GM23338 (cell line): ENCODE results near the gene ADGRD1. TPM values are rescaled to one million over a fixed set of nuclear protein-coding genes. Genes with fewer than 3 reads are reported as not detected.

Experiments
- ATAC-seq: fragments of 200-7000 bp; cut with Tn5 transposase; 3 replicates; pipeline ENCODE4 v1.9.1; 2020
- DNase-seq: peaks from one replicate; pipeline ENCODE4 v3.0.0-alpha.2; 2015; ENCODE audit warnings: low spot score
- H2AFZ ChIP-seq: fragments of 200-600 bp; sonication (generic); 2 replicates; pipeline ENCODE4 v1.8.0; 2016; ENCODE audit warnings: antibody characterized with exemption, mild to moderate bottlenecking, moderate library complexity
- H3F3A ChIP-seq: fragments of 200-600 bp; sonication (generic); replicated peaks from 2 replicates; pipeline ENCODE4 v1.8.0; 2017; ENCODE audit warnings: antibody characterized with exemption, mixed run types, low read depth
- H3K27ac ChIP-seq: fragments of 200-600 bp; sonication (generic); 2 replicates; pipeline ENCODE4 v1.6.1; 2016; ENCODE audit warnings: low read depth
- H3K27me3 ChIP-seq: fragments of 200-600 bp; sonication (generic); 2 replicates; pipeline ENCODE4 v1.8.0; 2016; ENCODE audit warnings: mild to moderate bottlenecking, mixed run types, moderate library complexity; ENCODE audit not compliant: insufficient read depth
- H3K36me3 ChIP-seq: fragments of 200-600 bp; sonication (generic); 2 replicates; pipeline ENCODE4 v1.8.0; 2016; ENCODE audit warnings: mild to moderate bottlenecking; ENCODE audit not compliant: insufficient read depth
- H3K4me1 ChIP-seq: fragments of 200-600 bp; sonication (generic); 2 replicates; pipeline ENCODE4 v1.8.0; 2016; ENCODE audit warnings: mild to moderate bottlenecking, moderate library complexity; ENCODE audit not compliant: insufficient read depth
- H3K4me2 ChIP-seq: fragments of 200-600 bp; sonication (generic); 2 replicates; pipeline ENCODE4 v1.7.1; 2017; ENCODE audit warnings: mixed run types
- H3K4me3 ChIP-seq: fragments of 200-600 bp; sonication (generic); 2 replicates; pipeline ENCODE4 v1.6.1; 2016; ENCODE audit warnings: mixed run types
- H3K79me2 ChIP-seq: fragments of 200-600 bp; sonication (generic); replicated peaks from 2 replicates; pipeline ENCODE4 v1.8.0; 2017; ENCODE audit warnings: mild to moderate bottlenecking; ENCODE audit not compliant: insufficient read depth
- H3K9me2 ChIP-seq: fragments of 200-600 bp; sonication (generic); 2 replicates; pipeline ENCODE4 v1.8.0; 2017; ENCODE audit not compliant: insufficient read depth
- H4K20me1 ChIP-seq: fragments of 200-600 bp; sonication (generic); replicated peaks from 2 replicates; pipeline ENCODE4 v1.8.0; 2017; ENCODE audit warnings: mild to moderate bottlenecking; ENCODE audit not compliant: insufficient read depth
- H3K27ac Mint-ChIP-seq: 2 replicates; pipeline ENCODE4 v1.8.0; 2020; ENCODE audit warnings: inconsistent platforms, mild to moderate bottlenecking, moderate library complexity, mixed read lengths
- H3K27me3 Mint-ChIP-seq: 3 replicates; pipeline ENCODE4 v1.8.0; 2022; ENCODE audit warnings: low read depth, mild to moderate bottlenecking, moderate library complexity, mixed read lengths, inconsistent platforms; ENCODE audit not compliant: insufficient read depth, poor library complexity
- H3K36me3 Mint-ChIP-seq: 3 replicates; pipeline ENCODE4 v1.8.0; 2021; ENCODE audit warnings: low read depth, mild to moderate bottlenecking, inconsistent platforms, moderate library complexity, mixed read lengths
- H3K4me1 Mint-ChIP-seq: 3 replicates; pipeline ENCODE4 v1.8.0; 2020; ENCODE audit warnings: mild to moderate bottlenecking, inconsistent platforms, mixed read lengths
- H3K4me3 Mint-ChIP-seq: 3 replicates; pipeline ENCODE4 v1.8.0; 2021; ENCODE audit warnings: moderate library complexity, mild to moderate bottlenecking, inconsistent platforms, mixed read lengths
- H3K9me3 Mint-ChIP-seq: 3 replicates; pipeline ENCODE4 v1.8.0; 2020; ENCODE audit warnings: moderate library complexity, mild to moderate bottlenecking, inconsistent platforms, mixed read lengths
- CREB1 ChIP-seq: fragments of 250-450 bp; sonication (Bioruptor Pico); IDR thresholded peaks from 2 replicates; pipeline ENCODE4 v1.5.0; 2020; ENCODE audit warnings: low read depth, mild to moderate bottlenecking, moderate library complexity
- EZH2 ChIP-seq: fragments of 200-600 bp; sonication (generic); IDR thresholded peaks from one replicate; pipeline ENCODE4 v1.8.0; 2017; ENCODE audit warnings: antibody characterized with exemption, mild to moderate bottlenecking, low read depth; ENCODE audit not compliant: unreplicated experiment
- EZH2phosphoT487 ChIP-seq: fragments of 200-600 bp; sonication (generic); IDR thresholded peaks from one replicate; pipeline ENCODE4 v1.8.1; 2018; ENCODE audit warnings: antibody characterized with exemption; ENCODE audit not compliant: unreplicated experiment
- JUNB ChIP-seq: IDR thresholded peaks from one replicate; pipeline ENCODE4 v1.6.1; 2016; ENCODE audit warnings: antibody characterized with exemption; ENCODE audit not compliant: unreplicated experiment
- NANOG ChIP-seq: IDR thresholded peaks from 2 replicates; pipeline ENCODE4 v1.6.1; 2016; ENCODE audit warnings: antibody characterized with exemption, borderline replicate concordance
- POLR2AphosphoS5 ChIP-seq: IDR thresholded peaks from 2 replicates; pipeline ENCODE4 v1.6.1; 2016; ENCODE audit warnings: antibody characterized with exemption, low read depth
- REST ChIP-seq: IDR thresholded peaks from one replicate; pipeline ENCODE4 v1.6.1; 2018; ENCODE audit warnings: antibody characterized with exemption; ENCODE audit not compliant: unreplicated experiment
- STAT1 ChIP-seq: IDR thresholded peaks from one replicate; pipeline ENCODE4 v1.6.1; 2016; ENCODE audit warnings: antibody characterized with exemption; ENCODE audit not compliant: unreplicated experiment
- ZNF114 ChIP-seq: fragments of 250-450 bp; sonication (Bioruptor Pico); IDR thresholded peaks from 2 replicates; pipeline ENCODE4 v1.5.0; 2020; ENCODE audit warnings: mild to moderate bottlenecking, moderate library complexity
- ZNF331 ChIP-seq: fragments of 250-450 bp; sonication (Bioruptor Pico); IDR thresholded peaks from 2 replicates; pipeline ENCODE4 v1.5.0; 2020; ENCODE audit warnings: low read depth, mild to moderate bottlenecking, moderate library complexity
- ZNF462 ChIP-seq: fragments of 250-450 bp; sonication (Bioruptor Pico); IDR thresholded peaks from 2 replicates; pipeline ENCODE4 v1.5.0; 2020; ENCODE audit warnings: mild to moderate bottlenecking, moderate library complexity
- polyA plus RNA-seq: library from polyadenylated mRNA; unstranded; fragments of >200 nt; fragmentation: Nextera tagmentation; extraction: Ambion mirVana; gene quantifications from 2 replicates; pipeline ENCODE4 v1.2.1, GENCODE V29; 2016
- total RNA-seq: library from RNA; depleted of rRNA; stranded (reverse); fragments of >200 nt; shearing (Covaris generic); gene quantifications from 2 replicates; pipeline ENCODE4 v1.2.3, GENCODE V29; 2014
- TF ChIP-seq, protein P1 (sequence below), 2 experiments: fragments of 200-600 bp in 1 of 2; sonication (generic) in 1 of 2; conservative IDR thresholded peaks; 2 replicates each; pipeline versions ENCODE4 v1.5.1 to v1.6.1; 2016 to 2017; ENCODE audit warnings: antibody characterized with exemption in 2 of 2, low read depth in 2 of 2, mild to moderate bottlenecking in 2 of 2, moderate library complexity in 1 of 2
- TF ChIP-seq, protein P2 (sequence below): IDR thresholded peaks from 2 replicates; pipeline ENCODE4 v1.6.1; 2016; ENCODE audit warnings: antibody characterized with exemption

Gene ADGRD1
- total and polyA plus RNA-seq, 2 experiments from 2014 or later, result 1.4 TPM; not detected in 1

- no peaks in the 10 kb centered on the region for H3K9me3 Mint-ChIP-seq
- no peaks in the 10 kb centered on the region for H3K36me3 Mint-ChIP-seq
- H4K20me1 ChIP-seq, result no peaks in the 10 kb centered on the region
- TF ChIP-seq JUNB (no peak), EZH2phosphoT487 (no peak), EZH2 (no peak), ZNF331 (no peak), ZNF114 (no peak), CREB1 (CRISPR knock-in tag) (no peak), NANOG (no peak), STAT1 (no peak), POLR2AphosphoS5 (no peak), REST (no peak), ZNF462 (CRISPR knock-in tag) (no peak)
- TF ChIP-seq, protein P1, sequence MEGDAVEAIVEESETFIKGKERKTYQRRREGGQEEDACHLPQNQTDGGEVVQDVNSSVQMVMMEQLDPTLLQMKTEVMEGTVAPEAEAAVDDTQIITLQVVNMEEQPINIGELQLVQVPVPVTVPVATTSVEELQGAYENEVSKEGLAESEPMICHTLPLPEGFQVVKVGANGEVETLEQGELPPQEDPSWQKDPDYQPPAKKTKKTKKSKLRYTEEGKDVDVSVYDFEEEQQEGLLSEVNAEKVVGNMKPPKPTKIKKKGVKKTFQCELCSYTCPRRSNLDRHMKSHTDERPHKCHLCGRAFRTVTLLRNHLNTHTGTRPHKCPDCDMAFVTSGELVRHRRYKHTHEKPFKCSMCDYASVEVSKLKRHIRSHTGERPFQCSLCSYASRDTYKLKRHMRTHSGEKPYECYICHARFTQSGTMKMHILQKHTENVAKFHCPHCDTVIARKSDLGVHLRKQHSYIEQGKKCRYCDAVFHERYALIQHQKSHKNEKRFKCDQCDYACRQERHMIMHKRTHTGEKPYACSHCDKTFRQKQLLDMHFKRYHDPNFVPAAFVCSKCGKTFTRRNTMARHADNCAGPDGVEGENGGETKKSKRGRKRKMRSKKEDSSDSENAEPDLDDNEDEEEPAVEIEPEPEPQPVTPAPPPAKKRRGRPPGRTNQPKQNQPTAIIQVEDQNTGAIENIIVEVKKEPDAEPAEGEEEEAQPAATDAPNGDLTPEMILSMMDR (conservative IDR thresholded peaks at IDR 0.05; ENCODE audit: low read depth in 2 of 2), result no peak
- TF ChIP-seq, protein P2, sequence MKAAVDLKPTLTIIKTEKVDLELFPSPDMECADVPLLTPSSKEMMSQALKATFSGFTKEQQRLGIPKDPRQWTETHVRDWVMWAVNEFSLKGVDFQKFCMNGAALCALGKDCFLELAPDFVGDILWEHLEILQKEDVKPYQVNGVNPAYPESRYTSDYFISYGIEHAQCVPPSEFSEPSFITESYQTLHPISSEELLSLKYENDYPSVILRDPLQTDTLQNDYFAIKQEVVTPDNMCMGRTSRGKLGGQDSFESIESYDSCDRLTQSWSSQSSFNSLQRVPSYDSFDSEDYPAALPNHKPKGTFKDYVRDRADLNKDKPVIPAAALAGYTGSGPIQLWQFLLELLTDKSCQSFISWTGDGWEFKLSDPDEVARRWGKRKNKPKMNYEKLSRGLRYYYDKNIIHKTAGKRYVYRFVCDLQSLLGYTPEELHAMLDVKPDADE, result no peak
- H3K4me1 ChIP-seq, result no peaks in the 10 kb centered on the region
- no peak overlapping the region for H3K27ac Mint-ChIP-seq
- no peak overlapping the region for H3K4me3 ChIP-seq
- no peak overlapping the region for H3K4me3 Mint-ChIP-seq
- no peaks in the 10 kb centered on the region for H3F3A ChIP-seq
- no peak overlapping the region for H3K27ac ChIP-seq
- no peaks in the 10 kb centered on the region for H3K36me3 ChIP-seq
- DNase-seq (no peak), ATAC-seq (no peak)
- H3K27me3 ChIP-seq, result no peaks in the 10 kb centered on the region
- no peak overlapping the region for H3K4me2 ChIP-seq
- no peaks in the 10 kb centered on the region for H3K4me1 Mint-ChIP-seq
- H3K9me2 ChIP-seq, result no peaks in the 10 kb centered on the region
- H3K79me2 ChIP-seq, result no peaks in the 10 kb centered on the region
- peaks cover 6% of the 10 kb centered on the region for H3K27me3 Mint-ChIP-seq
- H2AFZ ChIP-seq, result no peak overlapping the region
Measured at GRCh38 chr12:131021154-131021541, 67.4 kb downstream of the ADGRD1 start.
